T-helper 1 cell treated with Interleukin-12 subunit alpha and Interleukin-12 subunit beta and Interleukin-4 antibody, amounts not matched to agents 30 μg/mL and 1 μg/mL, for 36 hours (primary cell): ENCODE results near the gene GGTA1.
"Not testable (repeated sequence)": the region's sequence is repeated elsewhere in the genome, so short reads cannot be mapped to it uniquely, and the experiment has no call there.

Source experiments
- H3K27ac Mint-ChIP-seq: one replicate; pipeline ENCODE4 v1.8.0; 2021; ENCODE audit warnings: mild to moderate bottlenecking, mixed read lengths
- H3K27me3 Mint-ChIP-seq: one replicate; pipeline ENCODE4 v1.8.0; 2021; ENCODE audit warnings: low read depth, mixed read lengths
- H3K36me3 Mint-ChIP-seq: one replicate; pipeline ENCODE4 v1.8.0; 2021; ENCODE audit warnings: low read depth, mixed read lengths
- H3K4me1 Mint-ChIP-seq: one replicate; pipeline ENCODE4 v1.8.0; 2021; ENCODE audit warnings: low read depth, mixed read lengths
- H3K4me3 Mint-ChIP-seq: one replicate; pipeline ENCODE4 v1.8.0; 2021; ENCODE audit warnings: mild to moderate bottlenecking, moderate library complexity, mixed read lengths
- H3K9me3 Mint-ChIP-seq: one replicate; pipeline ENCODE4 v1.8.0; 2021; ENCODE audit warnings: mixed read lengths

The GGTA1 gene

DNA sequence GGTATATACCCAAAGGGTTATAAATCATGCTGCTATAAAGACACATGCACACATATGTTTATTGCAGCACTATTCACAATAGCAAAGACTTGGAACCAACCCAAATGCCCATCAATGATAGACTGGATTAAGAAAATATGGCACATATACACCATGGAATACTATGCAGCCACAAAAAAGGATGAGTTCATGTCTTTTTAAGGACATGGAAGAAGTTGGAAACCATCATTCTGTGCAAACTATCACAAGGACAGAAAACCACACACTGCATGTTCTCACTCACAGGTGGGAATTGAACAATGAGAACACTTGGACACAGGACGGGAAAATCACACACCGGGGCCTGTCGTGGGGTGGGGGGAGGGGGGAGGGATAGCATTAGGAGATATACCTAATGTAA is 62.6 kb downstream of the GGTA1 start:
- not testable (repeated sequence) for H3K36me3 Mint-ChIP-seq, H3K4me3 Mint-ChIP-seq, H3K27ac Mint-ChIP-seq, H3K9me3 Mint-ChIP-seq, H3K4me1 Mint-ChIP-seq
- H3K27me3 Mint-ChIP-seq, result peaks cover 22% of the 10 kb centered on the region

GRCh38 chr9:121434969-121435368 is 64.7 kb downstream of the GGTA1 start:
- Mint-ChIP-seq H3K4me3 (no peak overlapping the region), H3K9me3 (no peaks in the 10 kb centered on the region), H3K36me3 (no peaks in the 10 kb centered on the region), H3K27ac (no peak overlapping the region), H3K27me3 (peaks cover 28% of the 10 kb centered on the region), H3K4me1 (no peaks in the 10 kb centered on the region)

DNA sequence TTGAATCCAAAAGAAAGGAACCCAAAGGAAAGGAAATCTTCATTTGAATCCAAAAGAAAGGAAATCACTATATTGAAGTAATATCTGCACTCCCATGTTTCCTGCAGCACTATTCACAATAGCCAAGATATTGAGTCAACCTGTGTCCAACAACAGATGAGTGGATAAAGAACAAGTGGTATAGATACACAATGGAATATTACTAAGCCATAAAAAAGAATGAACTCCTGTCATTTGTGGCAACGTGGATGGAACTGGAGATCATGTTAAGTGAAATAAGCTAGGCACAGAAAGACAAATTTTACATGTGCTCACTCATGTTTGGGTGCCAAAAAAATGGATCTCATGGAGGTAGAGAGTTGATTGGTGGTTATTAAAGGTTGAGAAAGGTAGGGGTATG is 71.7 kb downstream of the GGTA1 start:
- Mint-ChIP-seq H3K4me3 (no peak overlapping the region), H3K27ac (no peak overlapping the region), H3K4me1 (no peaks in the 10 kb centered on the region), H3K9me3 (no peaks in the 10 kb centered on the region), H3K36me3 (no peaks in the 10 kb centered on the region), H3K27me3 (peaks cover 26% of the 10 kb centered on the region)

- no peak overlapping the region for H3K4me3 Mint-ChIP-seq
- H3K36me3 Mint-ChIP-seq, result no peaks in the 10 kb centered on the region
- H3K27ac Mint-ChIP-seq, result no peak overlapping the region
- H3K9me3 Mint-ChIP-seq, result no peaks in the 10 kb centered on the region
- H3K4me1 Mint-ChIP-seq, result no peaks in the 10 kb centered on the region
- peaks cover 26% of the 10 kb centered on the region for H3K27me3 Mint-ChIP-seq
Observed at GRCh38 chr9:121424024-121424432, 75.6 kb downstream of the GGTA1 start.

- Mint-ChIP-seq H3K27ac (no peak overlapping the region), H3K27me3 (peaks cover 19% of the 10 kb centered on the region), H3K36me3 (no peaks in the 10 kb centered on the region), H3K4me3 (no peak overlapping the region), H3K9me3 (no peaks in the 10 kb centered on the region), H3K4me1 (no peaks in the 10 kb centered on the region)
Observed at GRCh38 chr9:121411993-121412392, 87.7 kb downstream of the GGTA1 start.

DNA sequence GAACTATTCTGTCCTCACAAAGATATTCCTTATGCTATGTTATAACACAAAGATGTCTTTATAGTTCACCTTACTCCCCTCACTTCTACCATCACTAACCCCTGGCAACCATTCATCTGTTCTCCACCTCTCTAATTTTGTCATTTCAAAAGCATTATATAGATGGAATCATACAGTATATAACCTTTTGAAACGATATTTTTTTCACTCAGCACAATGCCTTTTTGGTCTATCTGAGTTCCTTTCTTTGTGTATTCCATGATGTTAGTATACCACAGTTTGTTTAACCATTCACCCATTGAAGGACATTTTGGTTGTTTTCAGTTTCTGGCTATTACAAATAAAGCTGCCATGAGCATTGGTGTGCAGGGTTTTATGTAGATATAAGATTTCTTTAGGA is 93.7 kb downstream of the GGTA1 start:
- Mint-ChIP-seq H3K27ac (no peak overlapping the region), H3K4me1 (no peaks in the 10 kb centered on the region), H3K9me3 (peaks cover 8% of the 10 kb centered on the region), H3K27me3 (peaks cover 33% of the 10 kb centered on the region), H3K36me3 (peaks cover 1% of the 10 kb centered on the region), H3K4me3 (no peak overlapping the region)
